ENCODE results near the gene CLCF1.
A peak's percentile ranks its signal among the peaks of the same experiment; 100 is the strongest.

CLCF1 gene

DNA sequence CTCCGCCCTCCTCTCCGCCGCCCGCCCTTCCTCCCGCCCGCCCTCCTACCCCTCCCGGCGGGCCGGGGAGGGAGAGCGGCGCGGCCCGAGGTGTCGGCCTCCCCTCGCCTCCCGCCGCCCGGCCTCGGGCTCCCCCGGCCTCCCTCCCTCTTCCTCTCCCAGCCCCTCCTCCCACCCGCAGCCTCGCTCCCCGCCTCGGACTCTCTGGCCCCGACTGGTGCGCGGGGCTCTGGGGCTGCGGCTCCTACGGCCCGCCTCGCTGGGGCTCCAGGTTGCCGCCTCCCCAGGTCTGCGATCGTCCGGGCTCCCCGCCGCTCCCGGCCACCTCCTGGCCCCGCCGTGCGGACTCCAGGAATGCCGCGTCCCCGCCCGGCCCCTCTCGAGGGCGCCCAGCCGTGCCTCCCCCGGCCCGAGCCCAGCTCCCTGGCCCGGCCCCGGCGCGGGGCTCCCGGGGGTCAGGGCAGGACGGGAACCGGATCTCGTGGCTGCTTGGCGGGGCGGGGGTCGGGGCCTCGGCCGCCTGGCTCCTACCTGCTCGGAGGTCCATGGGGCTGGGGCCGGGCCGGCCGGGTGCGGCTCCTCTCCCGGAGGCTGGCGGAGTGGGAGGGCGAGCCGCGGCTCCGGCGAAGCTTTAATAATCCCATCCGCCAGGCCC, at the start of gene CLCF1:
Gene CLCF1, minus strand, starts transcription at position 606 of the 655 bp plus-strand sequence. Its CDS starts 59 bp downstream, at position 547.
- peak within 1 kb of the TSS; percentile 84 for H3K9ac ChIP-seq (ENCODE audit: low read length)
- H3K27me3 ChIP-seq (ENCODE audit: control insufficient read depth, insufficient read depth, low read length) = peaks cover 2% of the 10 kb centered on the region
- peaks cover 40% of the 10 kb centered on the region for H3K4me1 ChIP-seq (ENCODE audit: control insufficient read depth, insufficient read depth, low read length)
- H3K9me3 ChIP-seq (ENCODE audit: control insufficient read depth, low read length) = no peaks in the 10 kb centered on the region
- peak within 1 kb of the TSS; percentile 46 for H3K4me3 ChIP-seq (ENCODE audit: low read length)
- H3K36me3 ChIP-seq (ENCODE audit: control insufficient read depth, insufficient read depth, low read length) = no peaks in the 10 kb centered on the region

DNA sequence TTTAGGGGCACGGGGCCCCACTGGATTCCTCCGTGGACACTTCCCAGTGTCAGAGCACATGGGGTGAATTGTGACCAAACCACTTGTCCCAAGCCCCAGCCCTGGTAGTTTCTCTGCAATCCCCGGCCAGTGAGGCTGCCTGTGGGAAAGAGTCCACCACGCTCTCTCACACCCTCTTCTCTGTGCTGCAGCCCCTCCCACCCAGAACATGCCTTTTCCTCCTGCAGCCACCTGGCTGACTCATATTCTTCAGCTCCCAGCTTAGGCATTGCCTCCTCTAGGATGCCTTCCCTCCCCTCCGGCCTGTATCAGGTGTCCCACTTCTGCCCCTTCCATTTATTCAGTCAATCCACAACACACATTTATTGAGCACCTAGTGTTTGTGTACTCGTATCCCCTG, 49.5 kb upstream of the CLCF1 start:
- Histone ChIP-seq H3K9me3 (ENCODE audit: control insufficient read depth, low read length) (no peaks in the 10 kb centered on the region), H3K4me3 (ENCODE audit: low read length) (no peak overlapping the region), H3K4me1 (ENCODE audit: control insufficient read depth, insufficient read depth, low read length) (peaks cover 20% of the 10 kb centered on the region), H3K36me3 (ENCODE audit: control insufficient read depth, insufficient read depth, low read length) (no peaks in the 10 kb centered on the region), H3K9ac (ENCODE audit: low read length) (no peak overlapping the region), H3K27me3 (ENCODE audit: control insufficient read depth, insufficient read depth, low read length) (no peaks in the 10 kb centered on the region)

DNA sequence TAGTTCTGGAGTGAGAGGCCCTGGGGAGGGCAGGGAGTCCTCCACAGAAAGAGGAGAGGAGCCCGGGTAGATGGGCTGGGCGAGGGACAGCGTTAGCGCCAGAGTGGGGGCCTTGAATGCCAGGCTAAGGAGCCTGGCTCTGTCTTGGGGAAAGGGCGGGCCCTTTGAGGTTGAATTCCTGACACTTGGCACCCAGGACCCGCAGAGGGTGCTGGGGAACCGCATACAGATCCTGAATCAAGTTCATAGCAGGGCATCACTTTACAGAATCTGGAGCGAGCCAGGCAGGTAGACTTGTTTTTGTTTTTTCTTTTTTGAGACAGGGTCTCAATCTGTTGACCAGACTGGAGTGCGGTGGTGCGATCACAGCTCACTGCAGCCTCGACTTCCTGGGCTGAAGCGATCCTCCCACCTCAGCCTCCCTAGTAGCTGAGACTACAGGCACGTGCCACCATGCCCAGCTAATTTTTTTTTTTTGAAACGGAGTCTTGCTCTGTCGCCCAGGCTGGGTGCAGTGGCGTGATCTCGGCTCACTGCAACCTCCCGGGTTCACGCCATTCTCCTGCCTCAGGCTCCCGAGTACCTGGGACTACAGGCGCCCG, 48.1 kb upstream of the CLCF1 start:
- no peaks in the 10 kb centered on the region for H3K36me3 ChIP-seq (ENCODE audit: control insufficient read depth, insufficient read depth, low read length)
- no peaks in the 10 kb centered on the region for H3K27me3 ChIP-seq (ENCODE audit: control insufficient read depth, insufficient read depth, low read length)
- no peak overlapping the region for H3K4me3 ChIP-seq (ENCODE audit: low read length)
- no peaks in the 10 kb centered on the region for H3K9me3 ChIP-seq (ENCODE audit: control insufficient read depth, low read length)
- peak overlapping the region; percentile 47 for H3K9ac ChIP-seq (ENCODE audit: low read length)
- peaks cover 27% of the 10 kb centered on the region for H3K4me1 ChIP-seq (ENCODE audit: control insufficient read depth, insufficient read depth, low read length)

DNA sequence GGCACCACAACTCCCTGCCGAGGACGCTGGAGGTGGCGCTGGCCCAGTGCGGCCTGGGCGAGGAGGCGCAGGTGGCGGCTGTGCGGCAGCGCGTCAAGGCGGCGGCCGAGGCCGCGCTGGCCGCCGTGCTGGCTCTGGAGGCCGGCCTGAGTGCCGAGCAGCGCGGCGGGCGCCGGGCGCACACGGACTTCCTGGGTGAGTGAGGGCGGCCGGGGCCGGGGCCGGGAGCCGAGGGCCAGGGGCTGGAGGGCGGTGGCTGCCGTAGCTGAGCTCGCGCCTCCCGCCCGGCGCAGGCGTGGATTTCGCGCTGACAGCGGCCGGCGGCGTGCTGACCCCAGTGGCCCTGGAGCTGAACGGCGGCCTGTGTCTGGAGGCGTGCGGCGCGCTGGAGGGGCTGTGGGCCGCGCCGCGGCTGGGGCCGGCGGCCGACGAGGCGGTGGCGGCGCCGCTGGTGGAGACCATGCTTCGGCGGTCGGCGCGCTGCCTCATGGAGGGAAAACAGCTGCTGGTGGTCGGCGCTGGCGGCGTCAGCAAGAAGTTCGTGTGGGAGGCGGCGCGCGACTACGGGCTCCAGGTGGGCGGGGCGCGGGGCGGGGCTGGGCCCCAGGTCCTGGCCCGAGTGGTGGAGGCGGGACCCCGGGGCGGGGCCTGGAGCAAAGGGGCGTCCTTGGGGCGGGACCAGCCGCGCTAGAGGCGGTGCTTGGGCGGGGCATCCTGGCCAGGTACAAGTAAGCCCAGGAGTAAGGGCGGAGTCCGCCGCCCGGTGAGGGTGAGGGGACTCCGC, 47.4 kb upstream of the CLCF1 start:
- H3K36me3 ChIP-seq (ENCODE audit: control insufficient read depth, insufficient read depth, low read length) = no peaks in the 10 kb centered on the region
- peak overlapping the region; percentile 53 for H3K9ac ChIP-seq (ENCODE audit: low read length)
- no peak overlapping the region for H3K4me3 ChIP-seq (ENCODE audit: low read length)
- H3K9me3 ChIP-seq (ENCODE audit: control insufficient read depth, low read length) = no peaks in the 10 kb centered on the region
- H3K27me3 ChIP-seq (ENCODE audit: control insufficient read depth, insufficient read depth, low read length) = no peaks in the 10 kb centered on the region
- H3K4me1 ChIP-seq (ENCODE audit: control insufficient read depth, insufficient read depth, low read length) = peaks cover 34% of the 10 kb centered on the region

DNA sequence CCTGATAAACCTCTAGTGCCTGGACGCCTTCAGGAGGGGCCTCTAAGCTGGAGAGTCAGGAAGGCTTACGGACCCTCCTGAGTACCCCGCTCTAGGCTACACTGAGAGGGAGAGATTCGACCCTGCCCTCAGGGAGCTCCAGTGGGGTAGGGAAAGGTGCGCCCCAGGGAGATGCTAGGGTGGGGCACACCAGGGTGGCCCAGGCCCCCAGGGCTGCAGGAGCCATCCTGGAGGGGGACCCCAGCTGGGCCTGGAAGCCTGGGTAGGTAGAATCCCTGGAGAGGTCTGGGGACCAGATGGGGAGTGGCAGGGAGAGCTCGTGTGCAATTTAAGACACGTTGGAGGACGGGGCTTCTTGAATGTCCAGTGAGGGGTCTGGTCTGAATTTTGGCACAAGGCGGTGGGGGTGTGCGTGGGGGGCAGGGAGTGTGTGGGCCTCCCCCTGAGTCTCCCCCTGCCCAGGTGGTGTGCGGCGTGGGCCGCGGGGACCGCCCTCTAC, 46.8 kb upstream of the CLCF1 start:
- Histone ChIP-seq H3K4me1 (ENCODE audit: control insufficient read depth, insufficient read depth, low read length) (peaks cover 36% of the 10 kb centered on the region), H3K9ac (ENCODE audit: low read length) (peak overlapping the region; percentile 53)

DNA sequence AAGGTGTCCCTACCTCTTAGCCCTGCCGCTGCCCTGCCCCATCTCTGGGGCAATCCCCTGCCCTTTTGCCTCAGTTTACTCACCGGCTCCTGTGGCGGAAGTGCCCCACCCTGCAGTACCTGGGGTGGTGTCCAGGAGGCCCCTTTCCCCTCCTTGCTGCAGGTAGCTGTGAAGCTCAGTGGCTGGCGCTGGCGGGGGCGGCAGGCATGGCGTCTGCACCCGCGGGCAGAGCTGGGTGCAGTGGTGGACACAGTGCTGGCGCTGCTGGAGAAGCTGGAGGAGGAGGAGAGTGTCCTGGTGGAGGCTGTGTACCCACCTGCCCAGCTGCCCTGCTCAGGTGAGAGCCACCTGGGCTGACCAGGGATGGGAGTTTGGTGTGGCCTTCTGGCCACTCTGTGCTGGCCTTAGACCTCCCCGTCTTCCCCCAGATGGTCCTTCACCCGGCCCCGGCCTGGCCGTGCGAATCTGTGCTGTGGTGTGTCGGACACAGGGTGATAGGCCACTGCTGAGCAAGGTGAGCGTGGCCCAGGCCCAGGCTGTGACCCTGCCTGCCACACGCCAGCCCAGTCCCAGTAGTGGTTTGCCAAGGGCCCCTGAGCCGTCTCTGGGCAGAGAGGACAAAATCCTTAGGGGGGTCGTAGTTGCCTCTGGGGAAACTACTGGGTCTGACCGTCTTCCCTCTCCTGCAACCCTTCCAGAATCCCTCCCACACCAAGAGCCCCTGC, 46.1 kb upstream of the CLCF1 start:
- Histone ChIP-seq H3K9ac (ENCODE audit: low read length) (no peak overlapping the region), H3K4me3 (ENCODE audit: low read length) (no peak overlapping the region), H3K4me1 (ENCODE audit: control insufficient read depth, insufficient read depth, low read length) (peaks cover 43% of the 10 kb centered on the region)

More for the DNA sequence above, 46.8 kb upstream of the CLCF1 start:
- Histone ChIP-seq H3K4me3 (ENCODE audit: low read length) (no peak overlapping the region), H3K36me3 (ENCODE audit: control insufficient read depth, insufficient read depth, low read length) (no peaks in the 10 kb centered on the region), H3K9me3 (ENCODE audit: control insufficient read depth, low read length) (no peaks in the 10 kb centered on the region), H3K27me3 (ENCODE audit: control insufficient read depth, insufficient read depth, low read length) (peaks cover under 1% of the 10 kb centered on the region)

DNA sequence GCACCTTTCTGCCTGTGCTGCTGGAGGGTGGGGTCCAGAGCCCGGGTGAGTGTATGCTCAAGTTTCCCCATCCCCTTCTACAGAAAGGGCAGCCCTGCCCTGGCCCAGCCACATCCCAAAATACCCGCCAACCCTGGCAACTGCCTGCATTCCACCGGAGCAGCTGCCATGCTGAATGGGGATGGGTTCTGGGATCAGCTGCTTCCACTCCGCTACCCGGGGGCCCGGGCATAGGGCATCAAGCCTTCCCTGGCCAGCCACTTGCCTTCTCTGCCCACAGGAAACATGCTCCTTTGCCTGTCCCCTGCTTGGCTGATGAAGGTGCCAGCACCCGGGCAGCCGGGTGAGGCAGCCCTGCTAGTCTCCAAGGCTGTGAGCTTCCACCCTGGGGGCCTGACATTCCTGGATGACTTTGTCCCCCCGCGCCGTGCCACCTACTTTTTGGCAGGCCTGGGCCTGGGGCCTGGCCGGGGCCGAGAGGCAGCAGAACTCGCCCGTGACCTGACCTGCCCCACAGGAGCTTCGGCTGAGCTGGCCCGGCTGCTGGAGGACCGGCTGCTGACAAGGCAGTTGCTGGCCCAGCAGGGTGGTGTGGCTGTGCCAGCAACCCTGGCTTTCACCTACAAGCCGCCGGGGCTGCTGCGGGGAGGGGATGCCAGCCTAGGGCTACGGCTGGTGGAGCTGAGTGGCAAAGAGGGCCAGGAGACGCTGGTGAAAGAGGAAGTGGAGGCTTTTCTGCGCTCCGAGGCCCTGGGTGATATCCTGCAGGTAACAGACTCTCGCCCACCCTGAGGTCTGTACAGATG, 45.3 kb upstream of the CLCF1 start:
- Histone ChIP-seq H3K4me3 (ENCODE audit: low read length) (no peak overlapping the region), H3K9ac (ENCODE audit: low read length) (no peak overlapping the region), H3K4me1 (ENCODE audit: control insufficient read depth, insufficient read depth, low read length) (peaks cover 44% of the 10 kb centered on the region), H3K9me3 (ENCODE audit: control insufficient read depth, low read length) (no peaks in the 10 kb centered on the region), H3K27me3 (ENCODE audit: control insufficient read depth, insufficient read depth, low read length) (peaks cover 4% of the 10 kb centered on the region), H3K36me3 (ENCODE audit: control insufficient read depth, insufficient read depth, low read length) (no peaks in the 10 kb centered on the region)

More for the DNA sequence above, 46.1 kb upstream of the CLCF1 start:
- H3K9me3 ChIP-seq (ENCODE audit: control insufficient read depth, low read length) = no peaks in the 10 kb centered on the region
- H3K36me3 ChIP-seq (ENCODE audit: control insufficient read depth, insufficient read depth, low read length) = no peaks in the 10 kb centered on the region
- peaks cover 4% of the 10 kb centered on the region for H3K27me3 ChIP-seq (ENCODE audit: control insufficient read depth, insufficient read depth, low read length)

DNA sequence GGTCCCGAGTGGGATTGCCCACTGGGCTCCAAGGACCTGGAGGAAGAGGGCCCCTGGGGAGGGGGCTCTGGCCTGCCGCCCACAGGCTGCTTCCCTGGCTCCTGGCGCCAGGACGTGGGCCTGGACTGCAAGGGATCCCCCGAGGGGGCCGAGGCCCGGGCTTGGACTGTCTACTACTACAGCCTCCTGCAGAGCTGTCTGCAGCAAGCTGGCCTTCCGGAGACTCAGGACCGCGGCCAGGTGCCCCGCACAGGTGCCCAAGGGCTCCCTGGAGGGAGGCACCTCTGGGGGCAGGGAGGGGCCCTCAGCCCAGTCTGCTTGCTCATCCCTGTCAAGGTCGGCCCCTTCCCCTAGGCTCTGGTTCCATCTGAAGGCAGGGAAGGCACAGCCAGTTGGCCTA, 44.0 kb upstream of the CLCF1 start:
- H3K9ac ChIP-seq (ENCODE audit: low read length) = no peak overlapping the region

DNA sequence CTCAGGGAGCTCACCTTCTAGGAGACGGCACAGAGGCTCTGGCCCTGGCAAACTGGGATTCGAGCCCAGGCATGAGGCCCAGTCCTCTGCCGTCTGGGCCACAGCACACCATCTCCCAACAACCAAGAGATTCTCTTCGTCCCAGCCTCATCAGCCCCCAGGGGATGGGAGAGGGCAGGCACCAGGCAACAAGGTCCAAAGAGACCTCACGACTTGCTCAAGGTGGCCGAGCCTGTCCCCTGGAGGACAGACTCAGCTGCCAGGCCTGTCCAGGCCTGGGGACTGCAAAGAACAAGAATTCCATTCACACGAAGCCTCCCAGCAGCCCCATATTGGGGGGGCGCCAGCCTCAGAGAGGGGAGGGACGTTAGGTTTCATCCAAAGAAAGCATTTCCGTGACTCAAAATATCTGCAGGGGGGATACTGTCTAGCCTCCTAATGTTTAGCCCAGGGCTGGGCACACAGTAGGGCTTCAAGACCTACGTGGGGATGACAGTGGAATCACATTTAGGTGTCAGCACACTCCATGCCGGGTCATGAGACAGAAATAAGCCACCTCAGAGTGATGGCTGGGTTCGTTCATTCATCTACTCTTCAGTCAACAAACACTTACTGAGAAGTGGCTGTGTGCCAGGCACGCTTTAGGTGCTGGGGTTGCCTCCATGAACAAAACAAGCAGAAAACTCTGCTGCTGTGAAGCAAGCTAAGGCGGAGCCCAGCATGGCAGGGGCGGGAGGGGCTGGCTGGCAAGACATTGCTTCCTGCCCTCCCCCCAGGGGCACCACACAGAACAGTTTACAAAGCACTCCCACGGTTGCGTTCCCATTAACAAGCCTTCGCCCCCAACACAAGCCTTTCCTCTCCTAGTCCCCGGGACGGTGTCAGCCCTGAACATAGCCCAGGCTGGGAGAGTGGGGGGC, 43.3 kb upstream of the CLCF1 start:
- Histone ChIP-seq H3K4me3 (ENCODE audit: low read length) (no peak overlapping the region), H3K9ac (ENCODE audit: low read length) (no peak overlapping the region), H3K27me3 (ENCODE audit: control insufficient read depth, insufficient read depth, low read length) (peaks cover 4% of the 10 kb centered on the region), H3K9me3 (ENCODE audit: control insufficient read depth, low read length) (no peaks in the 10 kb centered on the region), H3K4me1 (ENCODE audit: control insufficient read depth, insufficient read depth, low read length) (peaks cover 46% of the 10 kb centered on the region), H3K36me3 (ENCODE audit: control insufficient read depth, insufficient read depth, low read length) (no peaks in the 10 kb centered on the region)

More for the DNA sequence above, 44.0 kb upstream of the CLCF1 start:
- Histone ChIP-seq H3K9me3 (ENCODE audit: control insufficient read depth, low read length) (no peaks in the 10 kb centered on the region), H3K4me3 (ENCODE audit: low read length) (no peak overlapping the region), H3K36me3 (ENCODE audit: control insufficient read depth, insufficient read depth, low read length) (no peaks in the 10 kb centered on the region), H3K27me3 (ENCODE audit: control insufficient read depth, insufficient read depth, low read length) (peaks cover 4% of the 10 kb centered on the region), H3K4me1 (ENCODE audit: control insufficient read depth, insufficient read depth, low read length) (peaks cover 45% of the 10 kb centered on the region)

DNA sequence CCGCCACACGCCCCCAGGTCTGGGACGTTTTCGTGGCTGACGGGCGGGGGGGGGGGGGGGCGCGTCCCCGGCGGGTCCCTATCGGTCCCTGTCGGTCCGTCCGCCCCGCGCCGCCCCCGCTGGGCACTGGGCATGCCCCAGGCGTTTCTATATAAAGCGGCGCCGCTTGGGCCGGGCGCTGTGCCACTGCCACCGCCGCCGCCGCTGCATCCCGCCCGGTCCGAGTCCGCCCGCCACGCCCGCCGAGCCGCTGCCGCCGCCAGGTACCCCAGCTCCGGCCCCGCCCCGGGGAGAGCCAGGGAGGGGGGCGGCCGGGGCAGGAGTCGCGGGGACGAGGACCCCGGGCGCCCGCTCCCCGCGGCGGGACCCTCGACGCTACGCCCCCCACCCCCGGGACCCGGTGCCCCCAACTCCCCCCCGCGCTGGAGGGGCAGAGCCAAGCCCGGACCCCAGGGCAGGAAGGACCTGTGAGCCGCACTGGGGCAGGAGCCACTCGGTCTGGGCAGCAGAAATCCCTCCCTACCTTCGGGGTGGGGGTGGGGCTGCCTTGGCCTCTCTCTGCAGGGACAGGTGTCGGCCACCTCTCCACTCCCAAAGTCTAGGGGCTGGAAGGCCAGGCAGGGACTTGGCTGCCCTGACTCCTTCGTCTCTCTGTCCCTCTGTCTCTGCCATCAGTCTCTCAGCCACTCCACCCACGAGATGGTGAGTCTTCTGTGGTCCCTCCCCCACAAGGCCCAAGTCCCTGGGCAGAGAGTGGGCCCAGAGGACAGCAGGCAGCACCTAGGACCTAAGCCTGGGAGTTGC, 42.3 kb upstream of the CLCF1 start, which contains the start of gene CARNS1:
Gene CARNS1, plus strand, starts transcription at position 178 of the 804 bp plus-strand sequence. Its CDS starts 522 bp downstream, at position 700.
- Histone ChIP-seq H3K4me1 (ENCODE audit: control insufficient read depth, insufficient read depth, low read length) (peaks cover 56% of the 10 kb centered on the region), H3K27me3 (ENCODE audit: control insufficient read depth, insufficient read depth, low read length) (peaks cover 11% of the 10 kb centered on the region), H3K9me3 (ENCODE audit: control insufficient read depth, low read length) (no peaks in the 10 kb centered on the region), H3K4me3 (ENCODE audit: low read length) (no peak within 1 kb of the TSS), H3K36me3 (ENCODE audit: control insufficient read depth, insufficient read depth, low read length) (no peaks in the 10 kb centered on the region), H3K9ac (ENCODE audit: low read length) (no peak within 1 kb of the TSS)

Measured in mucosa of stomach (tissue), 1 donor.